ENCODE data around the gene CDKN2B-AS1.

Gene CDKN2B-AS1

GRCh38 chr9:21995006-21995665 lies 545 bp downstream of the CDKN2B-AS1 start (continued):
- no peak for TF ChIP-seq SETDB1 (IDR thresholded peaks at IDR 0.05; ENCODE audit: insufficient read length, low read length)
- TF ChIP-seq ZNF169 (tag by site-specific recombination; IDR thresholded peaks at IDR 0.05) = no peak
- TF ChIP-seq PRDM4 (tag by site-specific recombination; IDR thresholded peaks at IDR 0.05) = no peak
- TF ChIP-seq AEBP2 (tag by site-specific recombination; IDR thresholded peaks at IDR 0.05; ENCODE audit: borderline replicate concordance) = no peak
- TF ChIP-seq ZNF148 (tag by site-specific recombination; IDR thresholded peaks at IDR 0.05; ENCODE audit: borderline replicate concordance) = no peak
- TF ChIP-seq ZSCAN16 (tag by site-specific recombination; IDR thresholded peaks at IDR 0.05) = no peak
- TF ChIP-seq ZNF302 (tag by site-specific recombination; IDR thresholded peaks at IDR 0.05; ENCODE audit: low read depth) = no peak
- TF ChIP-seq KLF17 (tag by site-specific recombination; IDR thresholded peaks at IDR 0.05) = peak; percentile 26; the same call in 1 of the 2 replicates
- TF ChIP-seq SCRT2 (tag by site-specific recombination; IDR thresholded peaks at IDR 0.05) = no peak
- TF ChIP-seq ATF2 (tag by site-specific recombination; IDR thresholded peaks at IDR 0.05; ENCODE audit: low read depth) = no peak
- no peak for TF ChIP-seq SP3 (tag by site-specific recombination; IDR thresholded peaks at IDR 0.05)
- TF ChIP-seq ZNF747 (tag by site-specific recombination; IDR thresholded peaks at IDR 0.05) = no peak
- no peak for TF ChIP-seq HOXD13 (CRISPR knock-in tag; IDR thresholded peaks at IDR 0.05; ENCODE audit: borderline replicate concordance)
- no peak for TF ChIP-seq RBAK (tag by site-specific recombination; IDR thresholded peaks at IDR 0.05)
- TF ChIP-seq ZNF624 (tag by site-specific recombination; IDR thresholded peaks at IDR 0.05) = no peak
- no peak for TF ChIP-seq ZNF629 (tag by site-specific recombination; IDR thresholded peaks at IDR 0.05)
- TF ChIP-seq ZBTB48 (tag by site-specific recombination; IDR thresholded peaks at IDR 0.05) = no peak
- no peak for TF ChIP-seq ZNF639 (tag by site-specific recombination; IDR thresholded peaks at IDR 0.05)
- no peak for TF ChIP-seq ZNF132 (tag by site-specific recombination; IDR thresholded peaks at IDR 0.05; ENCODE audit: borderline replicate concordance)
- no peak for TF ChIP-seq ZNF248 (tag by site-specific recombination; IDR thresholded peaks at IDR 0.05)
- no peak for TF ChIP-seq ZNF24 (tag by site-specific recombination; IDR thresholded peaks at IDR 0.05)
- peak; percentile 9; the same call in 1 of the 2 replicates for TF ChIP-seq KLF1 (tag by site-specific recombination; IDR thresholded peaks at IDR 0.05)
- TF ChIP-seq ZNF707 (tag by site-specific recombination; IDR thresholded peaks at IDR 0.05) = no peak
- peak; percentile 93 for TF ChIP-seq PRDM10 (tag by site-specific recombination; IDR thresholded peaks at IDR 0.05)
- no peak for TF ChIP-seq ZNF830 (tag by site-specific recombination; IDR thresholded peaks at IDR 0.05; ENCODE audit: low read depth)
- TF ChIP-seq ZFHX2 (tag by site-specific recombination; conservative IDR thresholded peaks at IDR 0.05) = peak; percentile 74
